Esophagus squamous epithelium (tissue), 5 donors: ENCODE results near the gene MUSTN1. TPM values are rescaled to one million over a fixed set of nuclear protein-coding genes. Genes with fewer than 3 reads are reported as not detected.

ENCODE experiments used
- DNase-seq: peaks from one replicate; lab custom pipeline; 2025; lab: John Stamatoyannopoulos, UW
- H3K27ac ChIP-seq, 4 donors: fragments of 200-600 bp; sonication (generic); one replicate each; pipeline ENCODE4 v1.5.1; 2016 to 2019; ENCODE audit warnings: mild to moderate bottlenecking in 1 of 4
- H3K27me3 ChIP-seq, 4 donors: fragments of 200-600 bp; sonication (generic); 1 replicate in 3 of 4; 2 replicates in 1 of 4; pipeline versions ENCODE4 v1.5.1 to v1.6.0; 2017 to 2021; ENCODE audit warnings: antibody characterized with exemption in 1 of 4
- H3K36me3 ChIP-seq, 3 donors: fragments of 200-600 bp; sonication (generic); one replicate each; pipeline ENCODE4 v1.5.1; 2016 to 2019
- H3K4me1 ChIP-seq, 3 donors: fragments of 200-600 bp; sonication (generic); one replicate each; pipeline ENCODE4 v1.5.1; 2017 to 2019
- H3K4me3 ChIP-seq, 4 donors: fragments of 200-600 bp; sonication (generic); 1 replicate in 3 of 4; 2 replicates in 1 of 4; pipeline ENCODE4 v1.5.1; 2016 to 2019; ENCODE audit warnings: mild to moderate bottlenecking in 2 of 4, moderate library complexity in 1 of 4
- H3K9me3 ChIP-seq, 3 donors: fragments of 200-600 bp; sonication (generic); one replicate each; pipeline ENCODE4 v1.5.1; 2016 to 2019
- POLR2A ChIP-seq, 4 donors: fragments of 450-650 bp; IDR thresholded peaks; one replicate each; pipeline ENCODE4 v1.6.1; 2017; ENCODE audit warnings: antibody characterized with exemption in 4 of 4, mild to moderate bottlenecking in 4 of 4, moderate library complexity in 3 of 4
- WGBS, 2 donors: methylation state at CpG; one replicate each; pipeline ENCODE4 v1.1.5; 2018; 5-methylcytosine and 5-hydroxymethylcytosine counted together
- intact Hi-C: fragments of 100-400 bp; cut with DNase I; formaldehyde crosslinking; loops from one replicate; pipeline ENCODE4 v1.15.0; 2022
- total RNA-seq, 4 donors: library from RNA; depleted of rRNA; stranded (reverse); fragments of >200 nt; gene quantifications; one replicate each; pipeline ENCODE4 v1.1.0, GENCODE V29; 2016
- TF ChIP-seq, protein P1 (sequence below), 6 experiments: fragments of 450-650 bp in 4 of 6; fragments of 200-600 bp in 2 of 6; sonication (generic) in 2 of 6; IDR thresholded peaks; one replicate each; pipeline ENCODE4 v1.5.1; 2016 to 2019; ENCODE audit warnings: antibody characterized with exemption in 6 of 6, mild to moderate bottlenecking in 4 of 6, moderate library complexity in 4 of 6
- donor health status: DM: yes; HTN: yes; CAD: no.

MUSTN1 gene
- total RNA-seq, 4 donors from 2014 or later = 4.2 to 15.7 (median 5.7) TPM; not detected in 1

DNA sequence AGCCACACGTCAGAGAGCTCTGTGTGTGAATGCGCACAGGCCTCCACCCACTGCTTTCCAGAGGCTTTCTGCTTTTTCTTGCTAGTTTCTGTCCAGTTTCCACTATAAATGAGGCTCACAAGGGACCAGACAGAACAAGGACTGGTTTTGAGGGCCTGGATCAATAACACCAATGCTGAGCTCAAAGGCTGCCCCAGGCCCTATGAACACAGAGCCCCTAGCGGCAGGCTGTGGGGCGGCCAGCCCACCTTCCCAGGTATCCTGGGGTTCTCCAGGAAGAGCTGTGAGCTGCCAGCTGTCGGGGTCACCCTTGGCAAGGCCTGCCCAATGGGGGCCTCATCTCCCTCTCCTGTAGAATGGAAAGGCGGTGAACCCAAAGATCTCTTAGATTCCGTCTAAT, 42.4 kb downstream of the MUSTN1 start:
- WGBS, 2 donors = 89 to 94% methylated on average over 3 to 5 of the region's 7 CpGs
- Histone ChIP-seq H3K27ac (no peak overlapping the region), H3K9me3 (no peaks in the 10 kb centered on the region), H3K4me1 (peaks cover 0 to 6% (median 0%) of the 10 kb centered on the region in 3 donors), H3K4me3 (no peak overlapping the region), H3K27me3 (no peaks in the 10 kb centered on the region), H3K36me3 (no peaks in the 10 kb centered on the region)
- no peak for DNase-seq
- intact Hi-C loops = no loop called here
- TF ChIP-seq POLR2A (IDR thresholded peaks at IDR 0.05) = no peak
- TF ChIP-seq, protein P1, sequence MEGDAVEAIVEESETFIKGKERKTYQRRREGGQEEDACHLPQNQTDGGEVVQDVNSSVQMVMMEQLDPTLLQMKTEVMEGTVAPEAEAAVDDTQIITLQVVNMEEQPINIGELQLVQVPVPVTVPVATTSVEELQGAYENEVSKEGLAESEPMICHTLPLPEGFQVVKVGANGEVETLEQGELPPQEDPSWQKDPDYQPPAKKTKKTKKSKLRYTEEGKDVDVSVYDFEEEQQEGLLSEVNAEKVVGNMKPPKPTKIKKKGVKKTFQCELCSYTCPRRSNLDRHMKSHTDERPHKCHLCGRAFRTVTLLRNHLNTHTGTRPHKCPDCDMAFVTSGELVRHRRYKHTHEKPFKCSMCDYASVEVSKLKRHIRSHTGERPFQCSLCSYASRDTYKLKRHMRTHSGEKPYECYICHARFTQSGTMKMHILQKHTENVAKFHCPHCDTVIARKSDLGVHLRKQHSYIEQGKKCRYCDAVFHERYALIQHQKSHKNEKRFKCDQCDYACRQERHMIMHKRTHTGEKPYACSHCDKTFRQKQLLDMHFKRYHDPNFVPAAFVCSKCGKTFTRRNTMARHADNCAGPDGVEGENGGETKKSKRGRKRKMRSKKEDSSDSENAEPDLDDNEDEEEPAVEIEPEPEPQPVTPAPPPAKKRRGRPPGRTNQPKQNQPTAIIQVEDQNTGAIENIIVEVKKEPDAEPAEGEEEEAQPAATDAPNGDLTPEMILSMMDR (IDR thresholded peaks at IDR 0.05) = no peak

DNA sequence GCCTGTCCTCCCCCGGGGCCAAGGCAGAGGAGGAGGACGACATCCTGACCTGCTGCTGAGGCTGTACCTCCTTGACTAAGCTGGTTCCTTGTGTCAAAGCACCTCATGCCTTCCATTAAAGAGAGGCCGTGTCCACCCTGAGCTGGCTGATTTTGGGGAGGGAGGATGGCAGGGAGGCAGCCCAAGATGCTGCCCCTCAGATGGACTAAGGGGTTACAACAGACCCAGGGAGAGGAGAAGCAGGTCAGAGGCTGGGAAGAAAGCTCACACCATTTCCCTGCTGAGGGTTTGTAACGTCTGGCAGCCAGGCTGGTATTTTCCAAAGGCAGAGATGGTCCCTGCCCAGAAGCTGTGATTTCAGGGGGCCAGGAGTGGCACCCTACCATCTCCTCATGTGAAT, 42.9 kb downstream of the MUSTN1 start:
- intact Hi-C loops = no loop called here
- TF ChIP-seq, protein P1 (IDR thresholded peaks at IDR 0.05) = no peak
- no peak for TF ChIP-seq POLR2A (IDR thresholded peaks at IDR 0.05)

DNA sequence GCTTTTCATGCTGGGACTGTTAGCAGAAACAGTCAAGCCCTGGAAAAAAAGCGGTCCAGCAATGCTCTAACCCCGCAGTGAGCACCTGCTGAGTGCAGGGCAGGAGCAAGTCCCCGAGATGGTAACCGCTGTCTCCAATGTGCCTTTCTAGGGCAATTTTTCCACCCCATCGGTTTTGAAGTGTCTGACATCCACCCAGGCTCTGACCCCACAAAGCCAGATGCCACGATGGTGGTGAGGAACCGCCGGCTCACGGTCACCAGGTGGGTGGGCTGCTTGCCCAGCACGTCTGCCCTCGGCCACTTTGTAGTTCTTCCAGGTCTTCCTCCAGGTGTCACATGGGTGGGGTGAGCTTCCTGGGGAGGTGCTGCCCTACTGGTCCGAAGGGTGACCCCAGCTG, 43.5 kb downstream of the MUSTN1 start:
- H3K9me3 ChIP-seq = no peaks in the 10 kb centered on the region
- H3K4me3 ChIP-seq = no peak overlapping the region
- 75 to 82% methylated on average over 5 to 6 of the region's 12 CpGs for WGBS, 2 donors
- no peak overlapping the region for H3K27ac ChIP-seq
- no peaks in the 10 kb centered on the region for H3K36me3 ChIP-seq
- no peak for DNase-seq
- intact Hi-C loops = no loop called here
- no peaks in the 10 kb centered on the region for H3K27me3 ChIP-seq
- H3K4me1 ChIP-seq = peaks cover 0 to 6% (median 0%) of the 10 kb centered on the region in 3 donors
- TF ChIP-seq, protein P1 (IDR thresholded peaks at IDR 0.05) = no peak
- TF ChIP-seq POLR2A (IDR thresholded peaks at IDR 0.05) = no peak

More for the DNA sequence above, 42.9 kb downstream of the MUSTN1 start:
- 0% methylated on average over 1 of the region's 4 CpGs; no CpG with 5 or more reads in 1 of the 2 donors for WGBS, 2 donors
- Histone ChIP-seq H3K4me3 (no peak overlapping the region), H3K36me3 (no peaks in the 10 kb centered on the region), H3K27me3 (no peaks in the 10 kb centered on the region), H3K27ac (no peak overlapping the region), H3K9me3 (no peaks in the 10 kb centered on the region), H3K4me1 (peaks cover 0 to 6% (median 0%) of the 10 kb centered on the region in 3 donors)
- no peak for DNase-seq

DNA sequence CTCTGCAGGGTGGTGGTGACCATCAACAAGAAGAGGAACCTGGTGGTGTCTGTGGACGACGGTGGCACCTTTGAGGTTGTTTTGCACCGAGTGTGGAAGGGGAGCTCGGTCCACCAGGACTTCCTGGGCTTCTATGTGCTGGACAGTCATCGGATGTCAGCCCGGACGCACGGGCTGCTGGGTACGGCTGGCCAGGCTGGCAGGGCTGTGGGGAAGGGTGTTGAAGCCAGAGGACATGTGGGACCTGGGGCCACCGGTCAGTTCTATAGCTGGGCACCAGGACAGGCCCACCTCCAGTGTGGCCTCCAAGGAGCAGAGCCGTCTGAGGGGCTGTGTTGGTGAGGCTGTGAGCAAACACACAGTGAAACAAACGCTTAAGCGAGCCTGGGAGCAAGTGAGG, 44.1 kb downstream of the MUSTN1 start:
- H3K36me3 ChIP-seq = no peaks in the 10 kb centered on the region
- H3K27ac ChIP-seq = no peak overlapping the region
- no peak overlapping the region for H3K4me3 ChIP-seq
- intact Hi-C loops = no loop called here
- 75 to 82% methylated on average over 5 of the region's 13 CpGs for WGBS, 2 donors
- no peaks in the 10 kb centered on the region for H3K9me3 ChIP-seq
- DNase-seq = no peak
- H3K4me1 ChIP-seq = peaks cover 0 to 6% (median 0%) of the 10 kb centered on the region in 3 donors
- no peaks in the 10 kb centered on the region for H3K27me3 ChIP-seq
- TF ChIP-seq, protein P1 (IDR thresholded peaks at IDR 0.05) = no peak
- no peak for TF ChIP-seq POLR2A (IDR thresholded peaks at IDR 0.05)

DNA sequence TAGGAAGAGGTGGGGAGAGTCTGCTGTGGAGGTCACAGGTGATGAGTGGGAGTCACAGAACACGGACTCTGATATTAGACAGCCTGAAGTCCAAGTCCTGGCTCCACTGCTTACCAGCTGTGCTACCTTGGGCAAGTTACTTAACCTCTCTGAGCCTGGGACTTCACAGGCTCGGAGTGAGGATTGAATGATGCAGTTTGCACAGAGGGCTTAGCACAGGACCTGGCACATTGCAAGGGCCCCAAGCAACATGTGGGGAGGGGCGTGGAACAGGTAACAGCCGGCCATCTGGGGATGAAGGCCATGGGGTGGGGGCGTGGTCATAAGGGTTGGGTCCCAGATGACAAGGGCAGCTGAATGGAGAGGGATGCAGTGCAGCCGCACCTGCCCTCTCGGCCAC, 44.5 kb downstream of the MUSTN1 start:
- no peak overlapping the region for H3K27ac ChIP-seq
- H3K36me3 ChIP-seq = no peaks in the 10 kb centered on the region
- no peaks in the 10 kb centered on the region for H3K27me3 ChIP-seq
- no peak overlapping the region for H3K4me3 ChIP-seq
- peaks cover 0 to 6% (median 0%) of the 10 kb centered on the region in 3 donors for H3K4me1 ChIP-seq
- WGBS, 2 donors = 83 to 91% methylated on average over 3 to 4 of the region's 7 CpGs
- intact Hi-C loops = no loop called here
- H3K9me3 ChIP-seq = no peaks in the 10 kb centered on the region
- TF ChIP-seq, protein P1 (IDR thresholded peaks at IDR 0.05) = no peak
- no peak for TF ChIP-seq POLR2A (IDR thresholded peaks at IDR 0.05)
- DNase-seq = no peak
